Keratinocyte (primary cell): ENCODE measurements around the gene TSPAN4. TPM values are rescaled to one million over a fixed set of nuclear protein-coding genes. Genes with fewer than 3 reads are reported as not detected.

ENCODE experiments used
- DNase-seq: peaks from one replicate; pipeline ENCODE4 v3.0.0-alpha.2; 2011; ENCODE audit warnings: low read depth, missing footprints, low spot score
- FAIRE-seq: peaks from 2 replicates; lab custom pipeline; 2011; peaks lifted over from hg19 to GRCh38; lab: Jason Lieb, UNC
- H2AFZ ChIP-seq: 2 replicates; pipeline ENCODE4 v1.6.0; 2012; ENCODE audit warnings: low read length, control low read depth, inconsistent platforms; ENCODE audit not compliant: control insufficient read depth
- H3K27ac ChIP-seq: 2 replicates; pipeline ENCODE4 v1.5.1; 2011; ENCODE audit warnings: low read length; ENCODE audit not compliant: control insufficient read depth, insufficient read depth
- H3K27me3 ChIP-seq: 3 replicates; pipeline ENCODE4 v1.6.0; 2011; ENCODE audit warnings: low read length; ENCODE audit not compliant: control insufficient read depth, insufficient read depth; ENCODE audit errors: extremely low read depth
- H3K36me3 ChIP-seq, 2 experiments: 2 replicates in 1 of 2; 3 replicates in 1 of 2; pipeline ENCODE4 v1.5.1; 2011; ENCODE audit warnings: low read length in 2 of 2, mild to moderate bottlenecking in 1 of 2; ENCODE audit not compliant: control insufficient read depth in 2 of 2, insufficient read depth in 2 of 2; ENCODE audit errors: extremely low read depth in 1 of 2
- H3K4me1 ChIP-seq: 3 replicates; pipeline ENCODE4 v1.5.1; 2011; ENCODE audit warnings: low read length; ENCODE audit not compliant: control insufficient read depth, insufficient read depth; ENCODE audit errors: extremely low read depth
- H3K4me2 ChIP-seq: 3 replicates; pipeline ENCODE4 v1.6.0; 2011; ENCODE audit warnings: low read depth, low read length; ENCODE audit not compliant: control insufficient read depth, insufficient read depth; ENCODE audit errors: extremely low read depth
- H3K4me3 ChIP-seq, 3 experiments: fragments of 200-600 bp in 1 of 3; sonication (generic) in 1 of 3; 2 replicates in 2 of 3; 3 replicates in 1 of 3; pipeline ENCODE4 v1.5.1; 2011 to 2016; ENCODE audit warnings: low read length in 3 of 3, mild to moderate bottlenecking in 3 of 3, control low read depth in 2 of 3, inconsistent platforms in 1 of 3, low read depth in 1 of 3, mixed read lengths in 1 of 3, mixed run types in 1 of 3, moderate library complexity in 1 of 3; ENCODE audit not compliant: control insufficient read depth in 2 of 3, insufficient read depth in 2 of 3; ENCODE audit errors: extremely low read depth in 1 of 3
- H3K79me2 ChIP-seq: 2 replicates; pipeline ENCODE4 v1.6.0; 2012; ENCODE audit warnings: low read length; ENCODE audit not compliant: control insufficient read depth, insufficient read depth
- H3K9ac ChIP-seq: 3 replicates; pipeline ENCODE4 v1.6.0; 2011; ENCODE audit warnings: low read length; ENCODE audit not compliant: control insufficient read depth, insufficient read depth; ENCODE audit errors: extremely low read depth
- H3K9me1 ChIP-seq: 3 replicates; pipeline ENCODE4 v1.6.0; 2011; ENCODE audit warnings: low read length; ENCODE audit not compliant: control insufficient read depth, insufficient read depth; ENCODE audit errors: extremely low read depth
- H3K9me3 ChIP-seq: 2 replicates; pipeline ENCODE4 v1.5.1; 2012; ENCODE audit warnings: low read depth, low read length; ENCODE audit not compliant: control insufficient read depth
- H4K20me1 ChIP-seq: 3 replicates; pipeline ENCODE4 v1.6.0; 2011; ENCODE audit warnings: low read length; ENCODE audit not compliant: control insufficient read depth, insufficient read depth; ENCODE audit errors: extremely low read depth
- EZH2 ChIP-seq: IDR thresholded peaks from one replicate; pipeline ENCODE4 v1.6.1; 2012; ENCODE audit warnings: inconsistent platforms, mild to moderate bottlenecking, low read length, moderate library complexity
- dilution Hi-C: fragments of 300-500 bp; cut with MboI; formaldehyde crosslinking; loops from one replicate; pipeline ENCODE4 v1.7.0; 2020; ENCODE audit warnings: low sequenced_read_pairs; ENCODE audit not compliant: extremely low pct_ligation_motif_present
- polyA plus RNA-seq, 5 experiments: library from polyadenylated mRNA; depleted of rRNA in 3 of 5; stranded (reverse) in 3 of 5; stranded (forward) in 1 of 5; unstranded in 1 of 5; fragments of >200 nt; gene quantifications; 1 replicate in 1 of 5; 2 replicates in 3 of 5; 3 replicates in 1 of 5; pipeline versions ENCODE4 v1.2.1 to v1.2.3, GENCODE V29; 2011 to 2012; ENCODE audit warnings: missing spikeins in 2 of 5, low read depth in 1 of 5, low replicate concordance in 1 of 5
- TF ChIP-seq, protein P1 (sequence below), 3 experiments: IDR thresholded peaks in 1 of 3; conservative IDR thresholded peaks in 1 of 3; optimal IDR thresholded peaks in 1 of 3; 2 replicates in 2 of 3; 3 replicates in 1 of 3; pipeline versions ENCODE3 to v1.5.1; 2011; ENCODE audit warnings: low read length in 3 of 3, mild to moderate bottlenecking in 3 of 3, moderate library complexity in 2 of 3, control low read depth in 1 of 3, inconsistent platforms in 1 of 3; ENCODE audit not compliant: insufficient read depth in 2 of 3; ENCODE audit errors: extremely low read depth in 1 of 3

The TSPAN4 gene
- polyA plus RNA-seq, 1 donor (not counting 4 experiments of a cell fraction or from before 2014, with no cell fraction given), result 42.1 TPM

DNA sequence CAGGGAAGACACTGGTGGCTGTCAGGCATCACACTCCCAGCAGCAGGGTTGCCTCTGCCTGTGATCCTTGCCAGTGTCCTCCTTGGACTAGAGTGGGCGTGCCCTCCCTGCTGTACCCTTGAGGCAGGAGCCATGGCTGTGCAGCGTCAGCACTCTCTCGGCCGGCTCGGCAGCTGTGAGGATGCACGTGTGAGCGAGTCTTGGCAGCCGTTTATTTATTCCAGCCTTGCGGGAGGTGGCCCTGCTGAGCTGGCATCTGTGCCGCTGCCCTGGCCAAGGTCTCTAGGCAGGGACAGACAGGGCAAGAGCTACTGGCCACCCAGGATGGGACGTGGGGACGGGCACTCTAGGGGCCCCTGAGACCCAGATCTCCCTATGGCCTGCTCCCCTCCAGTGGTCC lies 33.9 kb downstream of the TSPAN4 start:
- no peaks in the 10 kb centered on the region for H4K20me1 ChIP-seq
- no peak overlapping the region for H2AFZ ChIP-seq
- no peak for DNase-seq
- H3K36me3 ChIP-seq, result peaks cover 3 to 8% of the 10 kb centered on the region in 2 experiments
- no peak overlapping the region for H3K27ac ChIP-seq
- TF ChIP-seq, protein P1, sequence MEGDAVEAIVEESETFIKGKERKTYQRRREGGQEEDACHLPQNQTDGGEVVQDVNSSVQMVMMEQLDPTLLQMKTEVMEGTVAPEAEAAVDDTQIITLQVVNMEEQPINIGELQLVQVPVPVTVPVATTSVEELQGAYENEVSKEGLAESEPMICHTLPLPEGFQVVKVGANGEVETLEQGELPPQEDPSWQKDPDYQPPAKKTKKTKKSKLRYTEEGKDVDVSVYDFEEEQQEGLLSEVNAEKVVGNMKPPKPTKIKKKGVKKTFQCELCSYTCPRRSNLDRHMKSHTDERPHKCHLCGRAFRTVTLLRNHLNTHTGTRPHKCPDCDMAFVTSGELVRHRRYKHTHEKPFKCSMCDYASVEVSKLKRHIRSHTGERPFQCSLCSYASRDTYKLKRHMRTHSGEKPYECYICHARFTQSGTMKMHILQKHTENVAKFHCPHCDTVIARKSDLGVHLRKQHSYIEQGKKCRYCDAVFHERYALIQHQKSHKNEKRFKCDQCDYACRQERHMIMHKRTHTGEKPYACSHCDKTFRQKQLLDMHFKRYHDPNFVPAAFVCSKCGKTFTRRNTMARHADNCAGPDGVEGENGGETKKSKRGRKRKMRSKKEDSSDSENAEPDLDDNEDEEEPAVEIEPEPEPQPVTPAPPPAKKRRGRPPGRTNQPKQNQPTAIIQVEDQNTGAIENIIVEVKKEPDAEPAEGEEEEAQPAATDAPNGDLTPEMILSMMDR (optimal IDR thresholded peaks at IDR 0.05 in 1 of 3, IDR thresholded peaks at IDR 0.05 in 1 of 3, conservative IDR thresholded peaks at IDR 0.05 in 1 of 3; ENCODE audit: extremely low read depth in 1 of 3, insufficient read depth in 2 of 3, low read length in 3 of 3), result no peak
- TF ChIP-seq EZH2, result no peak
- FAIRE-seq, result no peak
- H3K9ac ChIP-seq, result no peak overlapping the region
- H3K4me1 ChIP-seq, result no peaks in the 10 kb centered on the region
- dilution Hi-C loops, result no loop called here
- no peaks in the 10 kb centered on the region for H3K79me2 ChIP-seq
- H3K4me3 ChIP-seq, result no peak overlapping the region
- H3K9me3 ChIP-seq, result no peaks in the 10 kb centered on the region
- no peaks in the 10 kb centered on the region for H3K9me1 ChIP-seq
- H3K4me2 ChIP-seq, result no peak overlapping the region
- H3K27me3 ChIP-seq, result no peaks in the 10 kb centered on the region

DNA sequence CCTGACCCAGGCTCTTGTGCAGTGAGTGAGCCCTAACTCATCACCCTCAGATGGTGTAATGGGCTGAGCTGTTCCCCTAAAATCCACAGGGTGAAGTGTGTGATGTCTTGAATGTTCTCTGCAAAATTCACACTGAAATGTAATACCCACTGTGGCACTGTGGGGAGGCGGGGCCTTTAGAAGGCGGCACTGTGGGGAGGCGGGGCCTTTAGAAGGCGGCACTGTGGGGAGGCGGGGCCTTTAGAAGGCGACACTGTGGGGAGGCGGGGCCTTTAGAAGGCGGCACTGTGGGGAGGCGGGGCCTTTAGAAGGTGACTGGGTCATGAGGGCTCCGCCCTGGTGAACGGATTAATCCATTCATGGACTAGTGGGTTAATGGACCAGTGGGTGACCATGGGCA lies 34.9 kb downstream of the TSPAN4 start:
- Histone ChIP-seq H3K36me3 (peaks cover 3 to 8% of the 10 kb centered on the region in 2 experiments), H3K9me1 (no peaks in the 10 kb centered on the region), H3K27me3 (no peaks in the 10 kb centered on the region), H3K4me3 (no peak overlapping the region), H3K79me2 (no peaks in the 10 kb centered on the region), H4K20me1 (no peaks in the 10 kb centered on the region), H3K4me1 (no peaks in the 10 kb centered on the region), H3K27ac (no peak overlapping the region), H3K9ac (no peak overlapping the region), H3K4me2 (no peak overlapping the region), H2AFZ (no peak overlapping the region), H3K9me3 (no peaks in the 10 kb centered on the region)
- FAIRE-seq (no peak), DNase-seq (no peak)
- dilution Hi-C loops, result no loop called here
- TF ChIP-seq, protein P1 (optimal IDR thresholded peaks at IDR 0.05 in 1 of 3, IDR thresholded peaks at IDR 0.05 in 1 of 3, conservative IDR thresholded peaks at IDR 0.05 in 1 of 3; ENCODE audit: extremely low read depth in 1 of 3, insufficient read depth in 2 of 3, low read length in 3 of 3), result no peak
- no peak for TF ChIP-seq EZH2
